NB4 (cell line): ENCODE measurements around the gene KMT2C.

Experiments
- POLR2A ChIP-seq: IDR thresholded peaks from 2 replicates; pipeline ENCODE4 v1.6.1; 2011; ENCODE audit warnings: mild to moderate bottlenecking; ENCODE audit not compliant: insufficient read length; ENCODE audit errors: extremely low read depth
- TF ChIP-seq, protein P1 (sequence below): IDR thresholded peaks from one replicate; pipeline ENCODE4 v1.5.1; 2012; ENCODE audit warnings: low read depth, low read length

- no peak for TF ChIP-seq POLR2A
- TF ChIP-seq, protein P1, sequence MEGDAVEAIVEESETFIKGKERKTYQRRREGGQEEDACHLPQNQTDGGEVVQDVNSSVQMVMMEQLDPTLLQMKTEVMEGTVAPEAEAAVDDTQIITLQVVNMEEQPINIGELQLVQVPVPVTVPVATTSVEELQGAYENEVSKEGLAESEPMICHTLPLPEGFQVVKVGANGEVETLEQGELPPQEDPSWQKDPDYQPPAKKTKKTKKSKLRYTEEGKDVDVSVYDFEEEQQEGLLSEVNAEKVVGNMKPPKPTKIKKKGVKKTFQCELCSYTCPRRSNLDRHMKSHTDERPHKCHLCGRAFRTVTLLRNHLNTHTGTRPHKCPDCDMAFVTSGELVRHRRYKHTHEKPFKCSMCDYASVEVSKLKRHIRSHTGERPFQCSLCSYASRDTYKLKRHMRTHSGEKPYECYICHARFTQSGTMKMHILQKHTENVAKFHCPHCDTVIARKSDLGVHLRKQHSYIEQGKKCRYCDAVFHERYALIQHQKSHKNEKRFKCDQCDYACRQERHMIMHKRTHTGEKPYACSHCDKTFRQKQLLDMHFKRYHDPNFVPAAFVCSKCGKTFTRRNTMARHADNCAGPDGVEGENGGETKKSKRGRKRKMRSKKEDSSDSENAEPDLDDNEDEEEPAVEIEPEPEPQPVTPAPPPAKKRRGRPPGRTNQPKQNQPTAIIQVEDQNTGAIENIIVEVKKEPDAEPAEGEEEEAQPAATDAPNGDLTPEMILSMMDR = no peak
These were observed 315.0 kb downstream of the KMT2C start for GRCh38 chr7:152120776-152121175.
